ENCODE results near the gene GPC6.

Gene GPC6

GRCh38 chr13:93407551-93407950 lies 180.9 kb downstream of the GPC6 start:
- no peak for DNase-seq (ENCODE audit: low read depth)
- no peak for TF ChIP-seq CTCF (conservative IDR thresholded peaks at IDR 0.05; ENCODE audit: low read depth, low read length)
- H3K4me3 ChIP-seq (ENCODE audit: low read depth, low read length), result no peak overlapping the region

- no peak for TF ChIP-seq CTCF (conservative IDR thresholded peaks at IDR 0.05; ENCODE audit: low read depth, low read length)
These were observed 182.4 kb downstream of the GPC6 start for GRCh38 chr13:93409001-93409400.

GRCh38 chr13:93409816-93410215 lies 183.2 kb downstream of the GPC6 start:
- DNase-seq (ENCODE audit: low read depth), result no peak
- no peak overlapping the region for H3K4me3 ChIP-seq (ENCODE audit: low read depth, low read length)
- no peak for TF ChIP-seq CTCF (conservative IDR thresholded peaks at IDR 0.05; ENCODE audit: low read depth, low read length)

More at GRCh38 chr13:93409001-93409400, 182.4 kb downstream of the GPC6 start:
- H3K4me3 ChIP-seq (ENCODE audit: low read depth, low read length), result no peak overlapping the region
- DNase-seq (ENCODE audit: low read depth), result no peak

GRCh38 chr13:93411186-93411680 lies 184.6 kb downstream of the GPC6 start:
- no peak for TF ChIP-seq CTCF (conservative IDR thresholded peaks at IDR 0.05; ENCODE audit: low read depth, low read length)

GRCh38 chr13:93412676-93413075 lies 186.1 kb downstream of the GPC6 start:
- no peak overlapping the region for H3K4me3 ChIP-seq (ENCODE audit: low read depth, low read length)
- no peak for TF ChIP-seq CTCF (conservative IDR thresholded peaks at IDR 0.05; ENCODE audit: low read depth, low read length)
- no peak for DNase-seq (ENCODE audit: low read depth)

More at GRCh38 chr13:93411186-93411680, 184.6 kb downstream of the GPC6 start:
- H3K4me3 ChIP-seq (ENCODE audit: low read depth, low read length), result no peak overlapping the region
- no peak for DNase-seq (ENCODE audit: low read depth)

- peak; percentile 34 for DNase-seq (ENCODE audit: low read depth)
- H3K4me3 ChIP-seq (ENCODE audit: low read depth, low read length), result peak overlapping the region; percentile 14
- TF ChIP-seq CTCF (conservative IDR thresholded peaks at IDR 0.05; ENCODE audit: low read depth, low read length), result no peak
These were observed 187.5 kb downstream of the GPC6 start for GRCh38 chr13:93413972-93414717.

Data from choroid plexus epithelial cell (primary cell).